Activated T-helper 1 cell treated with Interleukin-2 at 50 U/mL for 16 hours (primary cell): ENCODE data around the gene GADD45B.
"Not testable (repeated sequence)": the region's sequence is repeated elsewhere in the genome, so short reads cannot be mapped to it uniquely, and the experiment has no call there.

Experiments used
- DNase-seq: peaks from one replicate; pipeline ENCODE4 v3.0.0-alpha.2; 2020; ENCODE audit warnings: low read depth

Gene GADD45B

GRCh38 chr19:2514981-2515518, 39.1 kb downstream of the GADD45B start:
- no peak for DNase-seq

DNA sequence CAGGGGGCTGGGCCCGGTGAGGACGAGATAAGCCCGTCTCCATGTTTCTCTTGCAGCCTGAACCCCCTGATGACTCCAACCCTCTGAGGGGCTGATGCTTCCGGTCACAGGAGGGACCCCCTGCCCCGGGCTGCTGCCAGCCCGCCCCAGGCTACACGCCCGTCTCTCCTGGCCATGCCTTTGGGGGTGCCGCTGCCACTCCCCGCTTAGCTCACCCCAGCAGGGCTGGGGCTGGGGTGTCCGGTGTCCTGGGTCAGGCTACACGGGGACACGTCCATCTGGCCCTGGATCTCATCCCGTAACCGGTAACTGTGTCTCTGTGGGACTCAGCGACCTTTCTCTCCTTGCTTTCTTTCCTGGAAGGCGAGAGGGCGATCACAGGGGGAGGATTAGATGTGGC, 40.8 kb downstream of the GADD45B start:
- DNase-seq = no peak

GRCh38 chr19:2517881-2518601, 42.1 kb downstream of the GADD45B start:
- DNase-seq = no peak

- DNase-seq = not testable (repeated sequence)
Observed at GRCh38 chr19:2518856-2519255, 42.9 kb downstream of the GADD45B start.

GRCh38 chr19:2519482-2519881, 43.6 kb downstream of the GADD45B start:
- no peak for DNase-seq

DNA sequence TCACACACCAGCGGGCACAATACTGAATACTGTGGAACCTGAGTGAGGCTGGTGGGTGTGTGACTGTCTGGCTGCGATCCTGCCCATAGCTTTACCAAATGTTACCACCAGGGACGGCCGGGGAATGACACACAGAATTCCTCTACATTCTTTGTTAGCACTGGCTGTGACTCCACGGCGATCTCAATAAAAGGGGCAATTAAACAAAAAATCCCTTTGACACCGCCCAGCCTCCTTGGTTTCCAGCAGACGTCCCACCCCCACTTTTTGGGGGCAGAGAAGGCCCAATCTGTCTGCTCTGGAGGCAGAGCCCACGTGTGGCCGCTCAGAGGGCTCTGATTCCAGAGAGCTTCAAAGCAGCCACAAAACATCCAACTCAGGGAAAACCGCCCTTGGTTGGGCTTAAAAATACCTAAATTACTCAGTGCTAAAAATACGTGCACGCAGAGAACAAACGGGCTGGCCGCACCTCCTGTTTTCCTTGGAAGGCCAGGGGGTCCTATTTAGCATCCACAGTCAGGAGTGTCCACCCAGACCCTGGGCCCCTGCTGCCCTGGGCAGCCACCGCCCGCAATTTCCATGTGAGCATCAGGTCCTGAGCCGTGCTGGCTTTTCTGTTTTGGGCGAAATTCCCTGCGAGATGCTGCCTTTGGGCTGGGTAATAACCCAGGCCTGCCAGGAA, 47.8 kb downstream of the GADD45B start:
- DNase-seq = no peak

DNA sequence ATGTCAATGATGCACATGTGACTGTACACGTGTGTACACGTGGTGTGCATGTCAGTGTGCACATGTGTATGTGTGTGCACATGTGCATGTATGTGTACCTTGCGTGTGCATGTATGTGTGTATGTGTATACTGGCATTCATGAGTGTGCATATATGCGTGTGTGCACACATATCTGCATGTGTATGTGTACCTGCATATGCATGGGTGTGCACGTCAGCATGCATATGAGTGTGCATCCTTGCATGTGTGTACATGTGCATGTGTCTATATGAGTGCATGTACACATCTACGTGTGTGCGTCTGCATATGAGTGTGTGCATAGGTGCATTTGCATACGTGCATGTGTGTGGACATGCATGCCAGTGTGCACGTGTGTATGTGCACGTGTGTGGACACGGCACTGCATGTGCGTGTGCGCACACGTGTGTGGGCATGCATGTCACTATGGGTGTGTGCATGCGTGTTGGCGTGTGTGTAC, 48.5 kb downstream of the GADD45B start:
- DNase-seq = no peak

- DNase-seq = no peak
Observed at GRCh38 chr19:2524840-2525723, 49.2 kb downstream of the GADD45B start.

DNA sequence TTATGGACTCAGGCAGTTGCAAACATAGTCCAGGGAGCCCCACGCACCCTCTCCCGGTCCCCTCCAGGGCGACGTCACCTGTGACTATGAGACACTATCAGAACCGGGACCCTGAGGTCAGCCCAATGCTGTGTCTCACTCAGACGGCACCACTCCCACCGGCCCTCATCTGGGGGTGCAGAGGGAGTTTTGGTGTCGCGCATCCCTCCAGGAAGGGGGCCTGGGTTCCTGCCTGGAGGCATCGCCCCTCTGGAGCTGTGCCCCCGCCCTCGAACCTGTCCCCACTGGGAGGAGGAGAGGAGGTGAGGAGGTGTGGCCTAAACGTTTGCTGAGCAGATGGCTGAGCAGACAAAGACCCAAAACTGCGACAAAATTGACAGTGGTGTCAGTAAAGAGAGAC, 51.2 kb downstream of the GADD45B start:
- DNase-seq = no peak

- DNase-seq = no peak
Observed at GRCh38 chr19:2527686-2528085, 51.8 kb downstream of the GADD45B start.
